ENCODE results near the gene BTG2. TPM values are rescaled to one million over a fixed set of nuclear protein-coding genes. Genes with fewer than 3 reads are reported as not detected.
A peak's percentile ranks its signal among the peaks of the same experiment; 100 is the strongest.

BTG2 gene
- total RNA-seq, 4 donors from 2014 or later: 74.5 to 169 (median 116) TPM

GRCh38 chr1:203278082-203278884, 27.0 kb upstream of the BTG2 start:
- WGBS, 2 donors (ENCODE audit: low coverage in 1 of 2): 17 to 18% methylated on average over 1 to 2 of the region's 13 CpGs
- Histone ChIP-seq H3K27me3 (no peaks in the 10 kb centered on the region), H3K9me3 (no peaks in the 10 kb centered on the region), H3K36me3 (no peaks in the 10 kb centered on the region), H3K27ac (peak overlapping the region; percentile 94 to 96 (median 95)), H3K4me3 (peak overlapping the region in 1 of 2 donors; percentile 21), H3K4me1 (peaks cover 6 to 97% (median 46%) of the 10 kb centered on the region in 3 donors)
- TF ChIP-seq CTCF (IDR thresholded peaks at IDR 0.05) (peak in 1 of 4 experiments; percentile 17), EP300 (IDR thresholded peaks at IDR 0.05) (peak; percentile 90), POLR2A (IDR thresholded peaks at IDR 0.05) (peak in 1 of 2 donors; percentile 39), POLR2AphosphoS5 (IDR thresholded peaks at IDR 0.05) (peak; percentile 97)
- peak; percentile 87 for ATAC-seq

DNA sequence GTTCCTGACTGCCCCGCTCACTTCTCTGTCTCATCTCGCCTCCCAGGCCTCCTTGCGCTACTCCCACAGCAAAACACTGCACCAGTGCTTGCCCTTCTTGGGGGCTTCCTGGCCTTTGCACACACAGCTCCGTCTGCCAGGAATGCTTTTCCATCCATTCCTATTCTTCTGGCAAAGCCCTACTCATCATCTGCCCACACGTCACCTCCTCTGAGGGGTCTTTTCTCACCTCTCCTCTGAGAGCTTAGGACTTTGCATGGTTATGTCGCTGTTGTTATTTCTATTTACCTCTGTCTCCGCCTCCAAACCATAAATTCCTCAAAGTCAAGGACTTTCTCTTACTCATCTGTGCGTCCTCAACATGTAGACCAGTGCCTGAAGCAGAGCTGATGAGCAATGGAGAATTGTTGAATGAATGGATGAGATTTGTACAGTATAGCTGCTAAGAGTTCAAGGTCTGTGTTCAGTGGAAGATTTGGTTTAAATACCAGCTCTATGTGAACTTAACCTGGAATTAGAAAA, 26.4 kb upstream of the BTG2 start:
- H3K9me3 ChIP-seq: no peaks in the 10 kb centered on the region
- no peak for ATAC-seq
- H3K4me3 ChIP-seq: peak overlapping the region in 1 of 2 donors; percentile 21
- no peaks in the 10 kb centered on the region for H3K36me3 ChIP-seq
- H3K27me3 ChIP-seq: no peaks in the 10 kb centered on the region
- H3K27ac ChIP-seq: peak overlapping the region; percentile 94 to 96 (median 95)
- TF ChIP-seq CTCF (IDR thresholded peaks at IDR 0.05) (no peak), POLR2A (IDR thresholded peaks at IDR 0.05) (peak; percentile 33 to 39), EP300 (IDR thresholded peaks at IDR 0.05) (no peak), POLR2AphosphoS5 (IDR thresholded peaks at IDR 0.05) (peak; percentile 51)
- H3K4me1 ChIP-seq: peaks cover 6 to 90% (median 39%) of the 10 kb centered on the region in 3 donors
- WGBS, 2 donors (ENCODE audit: low coverage in 1 of 2): 27 to 33% methylated on average over 7 of the region's 8 CpGs

- Histone ChIP-seq H3K36me3 (no peaks in the 10 kb centered on the region), H3K27ac (peak overlapping the region; percentile 94 to 96 (median 95)), H3K9me3 (no peaks in the 10 kb centered on the region), H3K27me3 (no peaks in the 10 kb centered on the region), H3K4me1 (peaks cover 6 to 79% (median 28%) of the 10 kb centered on the region in 3 donors), H3K4me3 (no peak overlapping the region)
- no peak for ATAC-seq
- TF ChIP-seq EP300 (IDR thresholded peaks at IDR 0.05): no peak
- no peak for TF ChIP-seq POLR2AphosphoS5 (IDR thresholded peaks at IDR 0.05)
- 83 to 92% methylated on average over 1 to 5 of the region's 5 CpGs for WGBS, 2 donors (ENCODE audit: low coverage in 1 of 2)
Observed at GRCh38 chr1:203280061-203280460, 25.3 kb upstream of the BTG2 start.

- no peaks in the 10 kb centered on the region for H3K27me3 ChIP-seq
- TF ChIP-seq EP300 (IDR thresholded peaks at IDR 0.05) (no peak), POLR2AphosphoS5 (IDR thresholded peaks at IDR 0.05) (peak; percentile 44), CTCF (IDR thresholded peaks at IDR 0.05) (peak in 2 of 4 experiments; percentile 15 to 37), POLR2A (IDR thresholded peaks at IDR 0.05) (no peak)
- H3K9me3 ChIP-seq: no peaks in the 10 kb centered on the region
- 71% methylated on average over 3 of the region's 3 CpGs; no CpG with 5 or more reads in 1 of the 2 donors for WGBS, 2 donors (ENCODE audit: low coverage in 1 of 2)
- ATAC-seq: no peak
- H3K4me3 ChIP-seq: no peak overlapping the region
- H3K27ac ChIP-seq: peak overlapping the region; percentile 94 to 96 (median 95)
- peaks cover 6 to 75% (median 24%) of the 10 kb centered on the region in 3 donors for H3K4me1 ChIP-seq
- no peaks in the 10 kb centered on the region for H3K36me3 ChIP-seq
Observed at GRCh38 chr1:203281033-203281432, 24.3 kb upstream of the BTG2 start.

DNA sequence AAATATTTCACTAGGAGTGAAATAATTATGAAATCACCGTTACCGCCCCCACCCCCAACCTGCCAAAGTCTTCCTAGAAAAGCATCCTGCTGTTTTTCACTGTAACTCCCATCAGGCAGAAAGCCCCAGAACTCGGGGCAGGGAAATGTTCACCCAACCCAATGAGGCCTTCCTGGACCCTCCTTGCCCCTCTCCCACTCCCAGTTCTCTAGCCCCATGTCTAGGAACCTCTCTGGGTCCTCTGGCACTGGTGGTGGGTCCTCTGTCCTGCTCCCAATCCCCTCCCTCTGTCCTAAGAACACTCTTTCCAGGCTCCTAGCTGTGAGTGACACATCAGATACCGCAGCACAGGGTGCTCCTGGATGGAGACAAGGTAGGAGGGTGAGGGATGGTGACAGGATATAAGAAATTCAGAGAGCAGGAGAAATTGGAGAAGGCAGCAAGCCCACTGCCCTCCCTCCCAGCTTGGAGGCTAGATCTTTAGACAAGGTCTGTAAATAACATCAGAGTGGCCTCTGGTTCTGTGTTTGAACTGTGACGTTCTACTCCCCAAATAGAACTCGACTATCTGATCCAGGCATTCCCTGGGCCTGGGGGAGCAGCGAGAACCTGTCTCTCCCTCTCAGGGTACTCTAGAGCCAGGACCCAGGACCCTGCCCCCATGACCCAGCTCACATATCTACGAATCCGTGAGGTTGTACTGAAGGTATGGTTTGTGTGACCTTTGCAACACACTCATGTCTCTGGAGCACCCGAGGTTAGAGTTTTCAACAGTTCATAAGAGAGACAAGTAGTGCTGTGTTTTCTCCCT, 23.3 kb upstream of the BTG2 start:
- ATAC-seq: no peak
- Histone ChIP-seq H3K27me3 (no peaks in the 10 kb centered on the region), H3K4me1 (peaks cover 6 to 75% (median 26%) of the 10 kb centered on the region in 3 donors), H3K27ac (peak overlapping the region in 3 of 4 donors; percentile 94 to 96 (median 95)), H3K36me3 (no peaks in the 10 kb centered on the region), H3K9me3 (no peaks in the 10 kb centered on the region), H3K4me3 (no peak overlapping the region)
- TF ChIP-seq EP300 (IDR thresholded peaks at IDR 0.05) (no peak), CTCF (IDR thresholded peaks at IDR 0.05) (no peak), POLR2A (IDR thresholded peaks at IDR 0.05) (no peak), POLR2AphosphoS5 (IDR thresholded peaks at IDR 0.05) (no peak)
- 60 to 70% methylated on average over 4 to 6 of the region's 10 CpGs for WGBS, 2 donors (ENCODE audit: low coverage in 1 of 2)
